AG09309 (cell line): ENCODE results near the gene PPFIBP1.

Source experiments
- DNase-seq: peaks from one replicate; pipeline ENCODE4 v3.0.0-alpha.2; 2010; ENCODE audit warnings: low read depth
- H3K4me3 ChIP-seq: 2 replicates; pipeline ENCODE4 v1.5.1; 2011; ENCODE audit warnings: mild to moderate bottlenecking, low read depth, low read length, moderate library complexity; ENCODE audit not compliant: control insufficient read depth
- TF ChIP-seq, protein P1 (sequence below): IDR thresholded peaks from 2 replicates; pipeline ENCODE4 v1.5.1; 2011; ENCODE audit warnings: mild to moderate bottlenecking, low read depth, low read length, inconsistent platforms; ENCODE audit not compliant: insufficient read depth, control insufficient read depth; ENCODE audit errors: missing control alignments

The PPFIBP1 gene

DNA sequence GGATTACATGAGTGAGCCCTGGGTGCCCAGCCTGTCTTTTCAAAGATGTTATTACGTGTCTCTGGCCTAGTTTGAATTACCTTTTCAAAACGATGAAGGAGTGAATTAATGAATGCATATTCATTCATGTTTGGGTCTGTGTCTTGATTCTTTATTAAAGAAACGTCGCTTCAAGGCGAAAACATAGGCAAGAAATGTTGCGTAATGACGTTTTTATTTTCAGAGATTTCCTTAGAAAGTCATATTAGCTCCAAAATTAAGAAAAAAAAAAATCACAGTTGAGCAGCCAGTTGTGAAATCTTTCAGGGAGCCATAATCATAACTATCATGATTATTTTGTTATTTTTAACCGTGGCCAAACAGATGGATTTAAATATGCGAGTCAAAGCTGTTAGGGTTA lies 3.5 kb downstream of the PPFIBP1 start:
- no peak overlapping the region for H3K4me3 ChIP-seq
- TF ChIP-seq, protein P1, sequence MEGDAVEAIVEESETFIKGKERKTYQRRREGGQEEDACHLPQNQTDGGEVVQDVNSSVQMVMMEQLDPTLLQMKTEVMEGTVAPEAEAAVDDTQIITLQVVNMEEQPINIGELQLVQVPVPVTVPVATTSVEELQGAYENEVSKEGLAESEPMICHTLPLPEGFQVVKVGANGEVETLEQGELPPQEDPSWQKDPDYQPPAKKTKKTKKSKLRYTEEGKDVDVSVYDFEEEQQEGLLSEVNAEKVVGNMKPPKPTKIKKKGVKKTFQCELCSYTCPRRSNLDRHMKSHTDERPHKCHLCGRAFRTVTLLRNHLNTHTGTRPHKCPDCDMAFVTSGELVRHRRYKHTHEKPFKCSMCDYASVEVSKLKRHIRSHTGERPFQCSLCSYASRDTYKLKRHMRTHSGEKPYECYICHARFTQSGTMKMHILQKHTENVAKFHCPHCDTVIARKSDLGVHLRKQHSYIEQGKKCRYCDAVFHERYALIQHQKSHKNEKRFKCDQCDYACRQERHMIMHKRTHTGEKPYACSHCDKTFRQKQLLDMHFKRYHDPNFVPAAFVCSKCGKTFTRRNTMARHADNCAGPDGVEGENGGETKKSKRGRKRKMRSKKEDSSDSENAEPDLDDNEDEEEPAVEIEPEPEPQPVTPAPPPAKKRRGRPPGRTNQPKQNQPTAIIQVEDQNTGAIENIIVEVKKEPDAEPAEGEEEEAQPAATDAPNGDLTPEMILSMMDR: no peak
- no peak for DNase-seq

DNA sequence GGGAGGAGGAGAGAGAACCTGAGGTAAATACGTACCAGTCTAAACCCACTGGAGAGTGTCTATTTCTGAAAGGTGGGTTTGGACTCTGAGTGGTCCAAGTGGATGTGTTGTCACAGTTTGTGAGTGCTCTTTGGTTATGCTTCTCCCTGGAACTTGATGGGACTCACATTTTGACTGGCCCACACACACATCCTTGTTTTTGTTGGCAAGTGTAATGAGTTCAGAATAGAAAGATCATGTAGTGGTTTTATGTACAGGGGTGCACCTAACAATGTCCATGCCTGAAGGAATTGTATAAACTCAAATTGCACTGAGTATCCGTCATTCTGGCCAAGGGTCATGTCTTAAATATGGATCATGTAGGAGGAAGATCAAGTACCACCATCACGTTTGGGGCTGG lies 4.8 kb downstream of the PPFIBP1 start:
- TF ChIP-seq, protein P1: no peak

DNA sequence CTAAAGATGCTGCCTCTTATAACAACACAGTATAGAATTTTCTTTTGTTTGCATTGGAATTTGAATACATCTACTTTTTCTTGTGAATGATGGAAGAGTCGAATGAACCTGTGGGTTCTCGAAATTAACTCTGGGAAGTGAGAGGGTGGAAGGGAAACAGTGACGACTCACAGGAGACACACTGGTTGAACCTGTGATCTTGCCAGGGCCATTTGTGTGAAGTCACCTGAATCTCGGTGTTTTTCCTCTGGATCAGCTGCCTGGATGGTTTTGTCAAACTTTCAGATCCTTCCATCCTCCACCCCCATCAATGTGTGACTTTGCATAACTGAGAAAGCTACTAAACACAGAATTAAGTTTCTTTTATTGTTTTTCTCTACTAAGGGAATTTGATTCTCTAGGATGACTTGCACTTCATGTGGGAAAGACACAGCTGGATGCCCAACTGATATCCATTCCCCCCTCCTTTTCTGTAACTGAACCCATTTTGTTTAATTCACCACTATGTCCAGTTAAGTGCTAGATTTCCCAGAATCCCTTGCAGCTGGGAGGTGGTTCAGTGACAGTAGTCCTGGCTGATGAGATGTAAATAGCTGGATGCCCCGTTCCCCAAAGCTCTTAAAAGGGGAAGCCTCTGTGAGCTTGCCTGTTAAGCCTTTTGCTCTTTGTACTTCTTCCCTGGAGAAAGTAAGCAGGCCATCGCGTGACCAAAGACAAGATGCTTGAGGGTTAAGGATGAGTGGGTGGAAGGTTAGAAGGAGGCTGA lies 6.3 kb downstream of the PPFIBP1 start:
- TF ChIP-seq, protein P1: no peak
- no peak overlapping the region for H3K4me3 ChIP-seq
- DNase-seq: no peak

More for the DNA sequence above, 4.8 kb downstream of the PPFIBP1 start:
- no peak overlapping the region for H3K4me3 ChIP-seq
- DNase-seq: no peak

DNA sequence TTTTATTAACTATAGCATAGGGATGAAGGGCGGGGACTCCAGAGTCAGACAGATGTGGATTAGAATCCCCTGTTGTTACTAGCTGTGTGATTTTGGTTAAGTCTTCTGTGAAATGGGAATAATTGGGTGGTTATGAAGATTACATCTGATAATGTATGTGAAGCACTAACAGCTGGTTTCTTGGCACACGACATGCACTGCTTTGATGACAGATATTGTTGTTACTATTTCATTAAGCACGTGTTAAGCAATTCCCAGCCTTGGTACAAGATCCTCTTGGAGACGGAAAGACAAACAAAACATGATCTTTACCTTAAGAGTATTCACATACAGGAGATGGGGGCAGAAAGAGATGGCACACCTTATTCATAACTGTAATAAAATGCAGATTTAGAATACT lies 7.9 kb downstream of the PPFIBP1 start:
- no peak overlapping the region for H3K4me3 ChIP-seq
- TF ChIP-seq, protein P1: no peak
- DNase-seq: no peak

DNA sequence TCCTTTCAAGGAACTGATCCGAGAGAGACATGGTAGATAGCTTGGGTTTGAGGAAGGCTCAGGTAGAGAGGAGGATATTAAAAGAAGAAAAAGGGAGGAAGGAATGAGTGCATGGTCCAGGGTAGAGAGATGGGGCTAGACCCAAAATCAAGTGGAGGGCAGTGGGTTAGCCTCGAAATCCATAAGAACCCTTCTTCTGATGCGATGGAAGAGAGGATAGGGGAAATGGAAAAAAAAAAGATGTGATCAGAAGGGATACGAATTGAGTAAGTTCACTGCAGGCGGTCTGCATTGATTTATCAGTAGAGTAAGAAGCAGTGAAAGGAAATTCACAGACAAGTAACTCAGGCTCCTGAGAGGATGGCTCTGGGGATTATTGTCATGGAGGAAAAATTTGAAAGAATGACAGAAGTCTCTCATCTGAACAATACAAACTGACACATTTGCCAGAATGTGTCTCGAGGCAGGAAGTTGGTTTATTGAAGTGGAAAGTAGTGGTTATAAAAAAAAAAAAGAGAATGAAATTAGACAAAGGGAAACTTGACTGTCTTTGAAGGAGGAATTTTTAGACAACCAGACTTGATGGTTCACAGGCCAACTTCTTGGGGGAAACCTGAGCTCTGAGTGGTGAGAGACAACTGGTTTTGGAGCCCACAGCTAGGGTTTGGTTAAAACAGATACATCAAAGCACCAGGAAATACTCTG lies 10.2 kb downstream of the PPFIBP1 start:
- no peak overlapping the region for H3K4me3 ChIP-seq
- TF ChIP-seq, protein P1: no peak
- no peak for DNase-seq

DNA sequence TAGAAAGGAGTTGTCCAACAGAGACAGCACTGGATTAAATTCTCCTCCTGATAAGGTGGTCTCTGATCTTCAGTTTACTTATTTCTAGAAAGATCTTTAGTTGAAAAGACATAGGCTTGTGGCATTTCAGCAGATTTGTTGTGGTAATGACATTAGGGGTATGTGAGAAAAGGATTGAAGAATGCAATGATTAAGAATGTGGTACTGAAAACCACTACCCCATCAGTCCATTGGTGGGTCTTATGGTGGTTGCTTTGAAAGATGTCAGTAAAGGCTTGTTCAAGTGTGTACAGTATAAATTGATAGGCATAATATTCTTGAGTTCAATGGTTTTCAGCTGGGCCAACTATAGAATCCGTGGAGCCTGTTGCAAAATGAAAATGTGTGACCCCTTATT lies 10.8 kb downstream of the PPFIBP1 start:
- H3K4me3 ChIP-seq: no peak overlapping the region
- TF ChIP-seq, protein P1: no peak

More for the DNA sequence above, 10.8 kb downstream of the PPFIBP1 start:
- DNase-seq: no peak
